ENCODE results near the gene FAR1. TPM values are rescaled to one million over a fixed set of nuclear protein-coding genes. Genes with fewer than 3 reads are reported as not detected.

The FAR1 gene
- total RNA-seq, 1 donor from 2014 or later = 139 TPM

GRCh38 chr11:13686776-13687175 is 18.3 kb downstream of the FAR1 start:
- H3K4me3 ChIP-seq = no peak overlapping the region

DNA sequence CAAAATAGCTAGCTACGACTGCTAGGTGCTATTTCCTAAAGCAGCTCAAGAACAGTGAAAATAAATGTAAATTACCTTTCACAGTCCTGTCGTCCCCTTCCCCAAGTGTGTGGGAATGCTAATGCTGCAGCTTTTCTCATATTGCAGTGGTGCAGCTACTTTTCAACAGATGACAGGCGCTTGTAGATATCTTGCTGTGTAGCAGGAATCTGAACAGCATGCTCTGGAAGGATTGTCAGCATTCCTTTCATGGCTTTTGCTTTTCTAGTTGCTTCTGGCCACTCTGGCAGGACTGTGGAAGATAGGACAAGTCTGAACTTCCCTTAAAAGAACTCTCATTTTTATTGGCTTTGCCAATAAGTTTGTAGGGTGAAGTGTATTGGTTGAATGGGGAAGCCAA is 18.8 kb downstream of the FAR1 start:
- no peak for DNase-seq (ENCODE audit: low spot score)
- H3K27me3 ChIP-seq = no peaks in the 10 kb centered on the region
- H3K4me1 ChIP-seq = peaks cover 9% of the 10 kb centered on the region
- Mint-ChIP-seq H3K27ac (no peak overlapping the region), H3K4me3 (no peak overlapping the region), H3K36me3 (peaks cover 17% of the 10 kb centered on the region), H3K9me3 (peaks cover 3% of the 10 kb centered on the region), H3K27me3 (ENCODE audit: insufficient read depth, low read depth) (no peaks in the 10 kb centered on the region), H3K4me1 (no peaks in the 10 kb centered on the region)
- H3K36me3 ChIP-seq = no peaks in the 10 kb centered on the region
- TF ChIP-seq CTCF (IDR thresholded peaks at IDR 0.05) = no peak
- no peak for TF ChIP-seq EZH2phosphoT487 (IDR thresholded peaks at IDR 0.05)
- no peak for TF ChIP-seq EZH2 (IDR thresholded peaks at IDR 0.05)
- no peak overlapping the region for H3K27ac ChIP-seq
- no peaks in the 10 kb centered on the region for H3F3A ChIP-seq (ENCODE audit: low read depth)
- H3K4me2 ChIP-seq = no peak overlapping the region
- no peak overlapping the region for H2AFZ ChIP-seq (replicated peaks)
- H4K20me1 ChIP-seq (ENCODE audit: low read depth) = peaks cover 68% of the 10 kb centered on the region
- H3K9me3 ChIP-seq (ENCODE audit: low read depth) = no peaks in the 10 kb centered on the region
- H3K9ac ChIP-seq = no peak overlapping the region
- no peak overlapping the region for H3K4me3 ChIP-seq
- peaks cover 100% of the 10 kb centered on the region for H3K79me2 ChIP-seq (ENCODE audit: low read depth)

More at GRCh38 chr11:13686776-13687175, 18.3 kb downstream of the FAR1 start:
- H3K9ac ChIP-seq = no peak overlapping the region
- no peak overlapping the region for H3K27ac ChIP-seq
- H3K4me2 ChIP-seq = no peak overlapping the region
- no peak for DNase-seq (ENCODE audit: low spot score)
- peaks cover 9% of the 10 kb centered on the region for H3K4me1 ChIP-seq
- peaks cover 17% of the 10 kb centered on the region for H3K36me3 Mint-ChIP-seq
- no peaks in the 10 kb centered on the region for H3K36me3 ChIP-seq
- H3K27me3 ChIP-seq = no peaks in the 10 kb centered on the region
- H3K9me3 ChIP-seq (ENCODE audit: low read depth) = no peaks in the 10 kb centered on the region
- H3K9me3 Mint-ChIP-seq = peaks cover 3% of the 10 kb centered on the region
- no peaks in the 10 kb centered on the region for H3K27me3 Mint-ChIP-seq (ENCODE audit: insufficient read depth, low read depth)
- H3K4me3 Mint-ChIP-seq = no peak overlapping the region
- no peaks in the 10 kb centered on the region for H3K4me1 Mint-ChIP-seq
- H3K27ac Mint-ChIP-seq = no peak overlapping the region
- H3K79me2 ChIP-seq (ENCODE audit: low read depth) = peaks cover 100% of the 10 kb centered on the region
- H2AFZ ChIP-seq (replicated peaks) = no peak overlapping the region
- no peaks in the 10 kb centered on the region for H3F3A ChIP-seq (ENCODE audit: low read depth)
- TF ChIP-seq CTCF (IDR thresholded peaks at IDR 0.05) = no peak
- no peak for TF ChIP-seq EZH2 (IDR thresholded peaks at IDR 0.05)
- H4K20me1 ChIP-seq (ENCODE audit: low read depth) = peaks cover 68% of the 10 kb centered on the region

- no peak overlapping the region for H3K27ac Mint-ChIP-seq
- peaks cover 9% of the 10 kb centered on the region for H3K4me1 ChIP-seq
- no peaks in the 10 kb centered on the region for H3K9me3 ChIP-seq (ENCODE audit: low read depth)
- H3K36me3 ChIP-seq = no peaks in the 10 kb centered on the region
- H3K27ac ChIP-seq = no peak overlapping the region
- no peak for DNase-seq (ENCODE audit: low spot score)
- no peaks in the 10 kb centered on the region for H3F3A ChIP-seq (ENCODE audit: low read depth)
- peaks cover 91% of the 10 kb centered on the region for H3K79me2 ChIP-seq (ENCODE audit: low read depth)
- H3K4me3 Mint-ChIP-seq = no peak overlapping the region
- H2AFZ ChIP-seq (replicated peaks) = no peak overlapping the region
- H3K9me3 Mint-ChIP-seq = peaks cover 3% of the 10 kb centered on the region
- H3K36me3 Mint-ChIP-seq = peaks cover 25% of the 10 kb centered on the region
- no peaks in the 10 kb centered on the region for H3K27me3 Mint-ChIP-seq (ENCODE audit: insufficient read depth, low read depth)
- H4K20me1 ChIP-seq (ENCODE audit: low read depth) = peaks cover 56% of the 10 kb centered on the region
- H3K9ac ChIP-seq = no peak overlapping the region
- no peak overlapping the region for H3K4me2 ChIP-seq
- no peak overlapping the region for H3K4me3 ChIP-seq
- TF ChIP-seq EZH2phosphoT487 (IDR thresholded peaks at IDR 0.05) (no peak), CTCF (IDR thresholded peaks at IDR 0.05) (no peak), EZH2 (IDR thresholded peaks at IDR 0.05) (no peak)
- no peaks in the 10 kb centered on the region for H3K27me3 ChIP-seq
- H3K4me1 Mint-ChIP-seq = no peaks in the 10 kb centered on the region
These were observed 22.9 kb downstream of the FAR1 start for GRCh38 chr11:13691286-13691899.
